Stimulated activated CD4-positive, alpha-beta T cell treated with anti-CD3 and anti-CD28 coated beads, Interleukin-15, amount 100 ng/mL, for 48 hours (primary cell): Measurements from ENCODE around the gene ADAP1.
A peak's percentile ranks its signal among the peaks of the same experiment; 100 is the strongest.

Source experiments
- DNase-seq, 2 donors: peaks; one replicate each; pipeline ENCODE4 v3.0.0-alpha.2; 2020; ENCODE audit warnings: low read depth in 2 of 2

The ADAP1 gene

GRCh38 chr7:922334-923107 is 32.0 kb downstream of the ADAP1 start:
- no peak for DNase-seq

DNA sequence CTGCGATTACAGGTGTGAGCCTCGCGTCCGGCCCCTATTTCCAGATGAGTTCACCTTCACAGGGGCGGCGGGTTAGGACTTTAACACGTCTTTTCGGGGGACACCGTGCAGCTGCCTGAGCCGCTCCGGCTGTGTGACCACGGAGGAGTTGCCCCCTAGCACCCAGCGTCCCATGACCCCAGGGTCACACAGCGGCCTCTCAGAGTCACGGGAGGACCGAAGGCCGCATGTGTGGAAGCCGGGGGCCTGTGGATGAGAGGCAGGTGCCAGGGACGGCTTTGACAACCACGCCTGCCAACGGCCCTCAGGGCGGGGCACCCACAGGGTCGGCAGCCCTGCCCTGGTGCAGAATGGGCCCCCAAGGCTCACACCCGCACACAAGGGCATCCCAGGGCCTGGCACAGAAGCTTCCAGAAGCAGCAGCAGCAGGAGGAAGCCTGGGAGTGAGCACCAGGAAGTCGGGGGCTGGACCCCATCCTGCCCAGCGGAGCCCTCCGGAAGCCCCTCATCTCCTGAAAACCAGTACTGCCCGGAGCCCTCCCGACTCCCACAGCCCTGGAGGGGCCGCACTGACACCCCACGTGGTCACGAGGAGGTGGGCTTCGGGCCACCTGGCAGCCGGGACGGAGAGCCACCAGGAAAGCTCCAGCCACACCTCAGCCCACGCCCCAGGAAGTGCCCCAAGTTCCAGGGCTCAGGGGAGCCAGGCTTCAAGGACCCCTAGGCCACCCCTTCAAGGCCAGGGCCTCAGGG is 32.7 kb downstream of the ADAP1 start:
- DNase-seq, result no peak

GRCh38 chr7:921071-921461 is 33.4 kb downstream of the ADAP1 start:
- DNase-seq, result no peak

DNA sequence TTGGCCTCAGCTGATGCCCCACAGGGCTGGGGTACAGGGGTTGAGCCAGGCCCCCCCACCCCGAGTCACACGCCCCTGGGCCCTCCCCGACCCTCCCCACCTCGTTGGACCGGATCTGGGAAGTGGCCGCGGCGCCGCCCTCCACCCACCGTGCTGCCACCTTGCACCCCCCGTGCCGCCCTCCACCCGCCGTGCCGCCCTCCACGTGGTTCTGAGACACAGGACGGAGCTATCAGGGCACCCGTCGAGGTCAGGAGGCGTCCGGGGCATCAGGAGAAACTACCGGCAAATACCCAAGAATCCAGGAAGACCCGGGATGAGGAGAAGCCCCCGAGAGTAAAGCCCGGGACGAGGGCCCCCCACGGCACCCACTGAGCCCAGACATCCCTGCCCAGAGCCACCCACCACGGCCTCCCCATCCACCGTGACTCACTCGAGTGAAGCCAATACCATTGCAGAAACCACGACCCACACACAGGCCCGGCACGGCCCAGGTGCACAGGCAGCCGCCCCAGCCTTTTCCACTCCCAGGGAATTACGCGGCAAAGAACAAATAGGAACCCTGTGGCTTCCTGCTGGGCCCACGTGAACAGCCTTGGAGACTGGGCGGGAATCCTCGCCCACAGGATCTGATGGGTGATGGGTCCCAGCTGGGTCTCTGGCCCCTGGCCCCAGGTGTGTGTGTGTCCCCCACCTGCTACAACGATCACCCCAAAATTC is 34.0 kb downstream of the ADAP1 start:
- peak in 1 of 2 donors; percentile 35 for DNase-seq

DNA sequence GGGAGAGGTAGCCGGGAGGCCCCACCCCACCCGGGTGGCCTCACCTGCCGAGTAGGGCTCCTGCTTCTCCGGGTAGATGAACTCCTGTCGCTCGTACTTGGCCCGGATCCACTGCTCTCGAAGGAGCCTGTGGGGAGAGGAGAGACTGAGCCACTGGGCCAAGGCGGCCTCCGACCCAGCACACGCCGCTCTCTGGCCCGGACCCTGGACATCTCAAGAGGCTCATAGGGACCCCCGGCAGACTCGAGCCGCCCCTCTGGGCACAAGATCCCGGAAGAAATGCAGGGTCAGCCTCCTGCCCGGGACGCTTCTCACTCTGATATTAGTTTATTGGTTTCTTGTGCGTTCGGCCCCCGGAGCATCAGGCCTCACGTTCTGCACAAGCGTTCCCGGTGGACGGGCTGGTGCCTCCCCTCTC is 34.5 kb downstream of the ADAP1 start:
- DNase-seq, result no peak

- no peak for DNase-seq
Measured at GRCh38 chr7:919114-919442, 35.4 kb downstream of the ADAP1 start.

GRCh38 chr7:918441-919113 is 35.9 kb downstream of the ADAP1 start:
- DNase-seq, result no peak

GRCh38 chr7:918118-918425 is 36.4 kb downstream of the ADAP1 start:
- DNase-seq, result no peak

GRCh38 chr7:917255-918117 is 37.0 kb downstream of the ADAP1 start:
- DNase-seq, result no peak

DNA sequence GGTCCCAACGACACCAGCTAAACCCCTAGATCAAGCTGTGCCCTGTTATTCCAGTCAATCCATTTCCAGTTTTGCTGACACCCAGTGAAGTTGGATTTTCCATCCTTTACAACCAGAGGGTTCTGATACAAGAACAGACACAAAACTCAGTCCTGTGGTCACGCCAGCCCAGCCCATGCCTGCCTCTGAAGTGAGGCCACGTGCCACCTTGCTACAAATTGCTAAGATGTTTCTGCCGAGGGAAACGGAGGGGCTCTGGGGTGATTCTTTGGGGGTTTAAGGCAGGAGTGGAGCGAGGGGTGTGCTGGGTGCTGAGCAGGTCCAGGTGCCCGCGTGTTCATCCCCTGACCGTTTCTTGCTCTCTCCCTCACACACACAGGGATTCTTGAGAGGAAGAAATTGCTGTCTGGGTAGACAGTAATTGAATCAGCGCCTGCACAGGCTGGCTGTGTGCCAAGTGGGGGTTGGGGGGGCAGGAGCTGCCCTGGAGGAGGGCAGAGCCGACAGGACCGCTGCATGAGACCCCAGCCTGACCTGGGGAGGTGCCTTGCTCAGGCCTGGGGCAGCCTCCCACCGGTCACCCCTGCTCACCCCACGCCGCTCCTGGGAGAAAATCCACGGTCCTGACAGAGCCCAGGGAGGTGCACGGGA is 38.1 kb downstream of the ADAP1 start:
- DNase-seq, result no peak

- no peak for DNase-seq
Measured at GRCh38 chr7:915291-916218, 38.9 kb downstream of the ADAP1 start.

DNA sequence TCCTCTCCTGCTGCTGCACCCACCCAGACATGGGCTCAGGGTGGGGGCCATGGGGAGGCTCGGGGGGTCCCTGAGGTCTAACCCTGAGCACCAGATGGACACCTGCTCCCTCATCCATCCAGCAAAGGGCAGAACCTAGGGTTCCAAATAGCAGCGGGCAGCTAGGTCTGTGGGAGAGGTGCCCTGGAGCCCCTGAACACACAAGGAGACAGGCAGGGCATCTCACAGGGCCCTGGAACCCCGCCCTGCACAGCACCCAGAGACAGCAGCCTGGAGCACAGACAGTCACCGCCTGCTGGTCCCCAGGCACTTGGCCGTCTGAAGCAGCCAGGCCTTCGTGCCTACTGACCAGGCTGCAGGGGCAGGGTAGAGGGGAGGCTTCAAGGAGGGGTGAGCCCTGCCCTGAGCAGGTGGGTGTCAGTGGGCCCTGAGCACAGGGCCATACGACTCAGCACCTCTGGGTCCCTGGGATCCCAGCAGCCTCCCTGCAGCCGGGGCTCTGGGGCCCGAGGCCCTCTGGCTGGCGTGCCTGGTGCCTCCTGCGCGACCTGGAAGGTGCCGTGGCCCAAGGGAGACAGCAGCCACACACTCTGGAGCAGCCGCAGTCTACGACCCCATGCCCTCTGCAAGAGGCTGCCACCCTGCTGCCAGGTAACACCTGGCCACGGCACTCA is 39.8 kb downstream of the ADAP1 start:
- no peak for DNase-seq

DNA sequence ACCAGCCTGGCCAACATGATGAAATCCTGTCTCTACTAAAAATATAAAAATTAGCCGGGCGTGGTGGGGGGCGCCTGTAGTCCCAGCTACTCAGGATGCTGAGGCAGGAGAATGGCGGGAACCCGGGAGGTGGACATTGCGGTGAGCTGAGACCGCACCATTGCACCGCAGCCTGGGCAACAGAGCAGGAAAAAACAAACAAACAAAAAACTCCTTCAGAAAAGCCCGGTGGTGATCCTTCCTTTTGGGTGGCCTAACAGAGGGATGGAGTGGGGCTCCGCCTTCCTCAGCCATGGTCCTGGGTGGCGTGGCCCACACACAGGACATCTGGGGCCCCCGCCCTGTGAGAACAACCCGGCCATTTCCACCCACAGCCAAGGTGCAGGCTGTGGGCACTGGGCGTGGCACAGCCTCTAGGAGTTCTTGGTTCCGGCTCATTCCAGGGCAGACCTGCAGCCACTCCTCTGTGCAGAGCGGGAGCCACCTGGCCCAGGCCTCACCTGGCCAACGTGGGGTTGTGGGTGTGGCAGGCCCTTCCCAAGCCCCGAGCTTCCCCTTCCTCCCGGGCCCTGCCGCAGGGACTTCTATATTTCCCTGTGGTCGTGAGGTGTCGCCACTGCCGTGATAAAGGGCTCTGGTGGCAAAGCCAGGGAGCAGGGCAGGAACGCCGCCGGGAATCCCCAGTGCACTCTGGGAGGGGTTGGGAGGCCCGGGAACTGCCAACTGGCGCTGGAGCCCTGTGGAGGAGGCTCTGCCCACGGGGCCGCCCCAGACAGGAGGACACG is 40.6 kb downstream of the ADAP1 start:
- no peak for DNase-seq

DNA sequence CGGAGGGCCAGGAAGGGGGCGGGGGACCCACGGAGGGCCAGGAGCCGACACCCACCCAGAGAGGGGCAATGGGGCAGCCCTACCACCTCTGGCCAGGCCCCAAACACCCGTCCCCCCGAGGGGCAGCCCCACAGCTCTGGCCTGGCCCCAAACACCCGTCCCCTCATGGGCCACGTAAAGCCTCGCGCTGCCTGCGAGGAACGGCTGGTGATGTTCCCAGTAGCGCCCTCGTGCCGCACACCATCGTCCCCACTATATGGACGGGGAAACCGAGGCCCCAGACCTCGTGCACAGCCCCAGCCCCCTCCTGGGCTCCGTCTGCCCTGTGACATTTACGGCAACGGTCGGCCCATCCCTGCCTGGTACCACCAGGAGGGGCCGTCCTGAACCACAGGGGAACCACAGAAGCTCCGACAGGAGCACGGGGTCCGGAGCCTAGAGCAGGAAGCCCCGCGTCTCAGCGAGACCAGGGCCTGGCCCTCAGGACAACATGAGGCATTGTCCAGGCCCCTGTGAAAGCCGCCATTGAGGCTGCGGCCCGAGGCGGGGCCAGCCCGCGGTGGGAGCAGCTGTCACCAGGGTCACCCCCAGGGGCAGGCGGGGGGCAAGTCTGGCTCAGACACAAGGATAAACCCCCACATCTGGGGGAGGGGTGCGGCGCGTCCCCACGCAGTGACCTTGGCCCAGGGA is 42.5 kb downstream of the ADAP1 start:
- DNase-seq, result no peak

GRCh38 chr7:910931-911431 is 43.5 kb downstream of the ADAP1 start:
- no peak for DNase-seq

DNA sequence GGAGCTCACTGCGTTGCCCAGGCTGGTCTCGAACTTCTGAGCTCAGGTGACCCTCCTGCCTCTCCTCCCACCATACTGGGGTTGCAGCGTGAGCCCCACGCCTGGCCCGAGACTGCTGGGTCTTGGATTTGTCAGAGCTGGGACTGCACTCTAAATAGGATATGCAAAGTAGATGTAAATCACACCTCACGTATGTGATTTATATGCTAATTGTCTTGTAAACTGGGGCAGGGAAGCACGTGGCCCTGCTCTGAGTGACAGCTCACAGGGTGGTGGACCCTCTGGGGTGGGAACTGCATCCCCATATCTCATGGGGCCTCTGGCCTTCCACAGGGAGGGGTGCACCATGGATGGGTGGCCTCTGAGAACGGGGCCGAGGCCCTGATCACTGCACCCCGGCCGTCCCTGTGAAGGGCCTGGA is 44.0 kb downstream of the ADAP1 start:
- no peak for DNase-seq
